GM18498 (cell line): ENCODE measurements around the gene PHKA2.
"Not testable (repeated sequence)": the region's sequence is repeated elsewhere in the genome, so short reads cannot be mapped to it uniquely, and the experiment has no call there.

Experiments
- ATAC-seq: cut with Tn5 transposase; IDR thresholded peaks from one replicate; pipeline ENCODE4 v1.9.1; 2021; ENCODE audit warnings: mild to moderate bottlenecking, moderate library complexity; ENCODE audit not compliant: unreplicated experiment

PHKA2 gene

GRCh38 chrX:18980262-18980661, 3.7 kb downstream of the PHKA2 start:
- not testable (repeated sequence) for ATAC-seq

DNA sequence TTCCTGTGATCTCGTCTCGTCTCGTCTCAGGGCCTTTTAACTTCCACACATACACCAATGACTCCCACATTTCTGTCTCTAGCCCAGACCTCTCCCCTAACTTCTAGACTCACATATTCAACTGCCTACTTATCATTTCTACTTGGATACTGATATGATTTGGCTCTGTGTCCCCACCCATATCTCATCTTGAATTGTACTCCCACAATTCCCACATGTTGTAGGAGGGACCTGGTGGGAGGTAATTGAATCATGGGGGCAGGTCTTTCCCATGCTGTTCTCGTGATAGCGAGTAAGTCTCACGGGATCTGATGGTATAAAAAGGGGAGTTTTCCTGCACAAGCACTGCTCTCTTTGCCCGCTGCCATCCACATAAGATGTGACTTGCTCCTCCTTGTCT, 8.9 kb downstream of the PHKA2 start:
- no peak for ATAC-seq

DNA sequence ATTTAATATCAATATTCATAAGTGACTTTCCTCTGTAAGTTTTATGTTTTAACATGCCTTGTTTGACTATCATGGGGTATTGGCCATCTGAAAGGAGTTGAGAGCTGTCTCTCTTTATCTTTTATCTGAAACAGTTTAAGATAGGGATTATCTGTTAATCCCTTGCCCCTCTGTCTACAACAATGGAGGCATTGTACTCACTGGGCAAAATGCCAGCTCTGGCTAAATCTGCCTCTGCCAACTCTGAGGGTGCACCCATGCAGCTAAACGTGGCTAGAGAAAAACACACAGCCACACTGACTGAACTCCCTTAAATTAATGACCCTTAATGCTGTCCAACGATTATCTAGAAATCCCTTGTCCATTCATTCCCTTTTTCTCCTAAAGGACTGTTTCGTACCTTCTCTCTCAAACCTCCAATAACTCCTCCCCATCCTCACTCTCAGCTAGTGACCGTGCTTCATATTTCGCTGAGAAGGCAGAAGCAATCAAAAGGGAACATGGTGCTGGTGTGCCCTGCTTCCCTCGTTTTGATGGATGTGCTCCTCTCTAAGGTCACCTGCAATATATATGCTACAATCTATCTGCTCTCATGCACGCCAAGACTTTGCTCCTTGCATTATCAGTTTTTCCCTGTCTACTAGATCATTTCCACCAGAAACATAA, 10.3 kb downstream of the PHKA2 start:
- ATAC-seq, result no peak

GRCh38 chrX:18971506-18971905, 12.4 kb downstream of the PHKA2 start:
- ATAC-seq, result no peak

DNA sequence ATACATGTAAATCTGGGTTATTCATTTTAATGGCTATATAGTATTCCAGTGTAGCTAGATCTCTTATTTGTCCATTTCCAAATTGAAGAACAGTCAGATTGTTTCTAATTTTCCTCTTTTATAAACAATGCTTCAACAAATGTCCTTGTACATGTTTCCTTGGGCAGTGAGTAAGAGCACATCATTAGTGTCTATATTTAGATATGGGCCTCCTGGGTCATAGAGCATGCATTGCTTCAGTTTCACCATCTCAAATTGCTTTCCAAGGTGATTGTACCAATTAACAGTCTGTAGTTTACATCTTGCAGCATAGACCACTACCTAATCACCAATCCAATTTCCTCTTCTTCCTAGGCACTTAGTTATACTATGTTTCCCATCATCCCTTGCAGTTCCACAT, 13.4 kb downstream of the PHKA2 start:
- ATAC-seq, result no peak

DNA sequence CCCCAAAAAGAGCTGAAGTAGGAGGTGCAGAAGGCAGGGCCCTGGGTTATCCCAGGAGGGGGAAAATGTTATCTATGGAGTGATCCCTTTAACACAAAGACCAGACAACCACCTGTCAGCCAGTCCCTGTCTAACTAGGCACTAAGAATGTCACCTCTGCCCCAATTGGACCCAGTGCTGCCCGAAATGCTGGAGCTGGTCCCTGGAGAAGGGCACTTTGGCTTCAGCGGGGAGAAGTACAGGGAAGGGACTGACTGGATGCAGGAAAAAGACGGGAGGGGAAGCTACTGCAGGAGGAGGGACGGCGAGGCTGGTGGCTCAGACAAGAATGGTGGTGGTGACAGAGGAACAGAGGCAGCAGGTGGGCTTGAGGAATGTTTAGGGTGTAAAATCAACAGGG, 17.3 kb downstream of the PHKA2 start:
- ATAC-seq, result no peak

GRCh38 chrX:18964901-18965300, 19.0 kb downstream of the PHKA2 start:
- ATAC-seq, result no peak

GRCh38 chrX:18964026-18964425, 19.9 kb downstream of the PHKA2 start:
- no peak for ATAC-seq

- ATAC-seq, result no peak
Observed at GRCh38 chrX:18962329-18962728, 21.6 kb downstream of the PHKA2 start.

DNA sequence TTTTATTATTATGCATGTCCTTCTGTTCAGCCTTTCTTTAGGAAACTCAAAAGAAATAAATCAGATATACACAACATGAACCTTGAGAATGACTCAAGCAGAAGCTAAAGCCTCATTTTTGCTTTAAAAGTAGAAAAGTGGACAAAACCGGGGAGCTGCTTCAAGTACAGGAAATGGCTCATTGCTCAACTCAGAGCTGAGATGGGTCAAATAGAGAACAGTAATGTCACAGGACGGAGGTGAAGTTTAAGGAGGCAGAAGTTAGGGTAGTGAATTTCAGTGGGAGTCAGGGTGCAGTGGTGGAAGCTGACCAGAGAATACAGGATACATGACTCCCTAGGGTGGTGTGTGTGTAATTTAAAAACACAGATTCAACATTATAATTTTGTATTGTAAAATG, 22.2 kb downstream of the PHKA2 start:
- ATAC-seq, result no peak

DNA sequence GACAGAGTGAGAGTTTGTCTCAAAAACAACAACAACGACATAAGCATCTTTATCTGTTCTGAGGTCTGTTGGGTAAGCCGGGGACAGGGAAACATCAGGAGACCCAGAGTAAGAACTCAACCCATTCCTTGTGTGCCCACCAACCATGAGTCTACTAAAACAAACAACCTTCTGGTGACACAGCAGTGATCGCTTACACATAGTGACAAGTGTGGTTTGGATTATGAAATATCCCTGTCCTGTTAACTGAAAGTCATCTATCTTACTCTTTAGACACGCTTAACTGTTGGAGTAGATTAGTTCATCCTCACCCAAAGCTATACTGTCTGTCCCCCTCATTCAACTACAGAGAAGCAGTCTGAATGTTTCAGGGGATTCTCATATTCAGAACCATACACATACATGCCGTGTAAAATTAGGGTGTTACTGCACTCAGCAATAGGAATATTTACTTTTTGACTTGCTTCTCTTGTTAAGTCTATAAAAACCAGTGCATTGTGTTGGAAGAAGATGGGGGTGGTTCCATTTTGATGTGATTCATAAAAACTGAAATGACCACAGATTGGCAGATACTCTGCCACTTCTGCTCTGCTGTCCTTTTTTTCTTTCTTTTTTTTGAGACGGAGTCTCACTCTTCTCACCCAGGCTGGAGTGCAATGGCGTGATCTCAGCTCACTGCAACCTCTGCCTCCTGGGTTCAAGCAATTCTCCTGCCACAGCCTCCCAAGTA, 27.4 kb downstream of the PHKA2 start:
- ATAC-seq, result no peak

DNA sequence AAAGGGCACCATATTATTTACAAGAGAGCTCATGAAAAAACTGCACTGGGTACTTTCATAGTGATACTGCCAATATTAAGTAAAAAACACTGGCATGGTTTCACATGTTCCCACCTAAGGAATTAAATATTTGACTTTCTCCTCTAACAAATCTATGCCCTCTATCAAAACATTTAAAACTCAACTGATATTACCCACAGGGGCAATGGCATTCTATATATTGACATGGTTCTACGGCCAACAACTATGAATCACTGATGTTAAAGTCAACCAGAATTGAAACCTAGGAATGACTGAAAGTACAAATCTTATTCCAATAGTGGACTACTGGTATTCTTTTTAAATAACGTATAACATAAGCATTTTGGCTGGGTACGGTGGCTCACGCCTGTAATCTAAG, 28.2 kb downstream of the PHKA2 start:
- ATAC-seq, result no peak

DNA sequence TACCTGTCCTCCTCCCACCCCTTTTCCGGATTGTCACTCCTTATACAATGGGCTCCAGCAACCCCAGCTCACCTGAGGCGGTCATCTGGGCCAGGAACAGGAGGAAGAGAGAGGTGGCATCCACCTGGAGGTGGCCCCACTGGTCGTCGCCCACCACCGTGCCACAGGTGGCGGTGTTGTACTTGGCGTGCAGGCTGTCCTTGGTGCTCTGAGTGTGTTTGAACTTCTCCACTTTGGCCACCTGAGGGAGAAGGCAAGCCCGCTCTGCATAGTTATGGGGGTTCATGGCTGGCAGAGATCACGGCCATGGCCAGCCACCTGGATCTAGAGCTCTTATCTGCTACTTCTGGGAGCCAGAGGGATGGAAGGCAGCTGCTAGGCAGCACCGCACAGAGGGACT, 32.9 kb downstream of the PHKA2 start:
- ATAC-seq, result no peak

GRCh38 chrX:18949944-18950301, 34.0 kb downstream of the PHKA2 start:
- ATAC-seq, result no peak

GRCh38 chrX:18949291-18949943, 34.5 kb downstream of the PHKA2 start:
- no peak for ATAC-seq

DNA sequence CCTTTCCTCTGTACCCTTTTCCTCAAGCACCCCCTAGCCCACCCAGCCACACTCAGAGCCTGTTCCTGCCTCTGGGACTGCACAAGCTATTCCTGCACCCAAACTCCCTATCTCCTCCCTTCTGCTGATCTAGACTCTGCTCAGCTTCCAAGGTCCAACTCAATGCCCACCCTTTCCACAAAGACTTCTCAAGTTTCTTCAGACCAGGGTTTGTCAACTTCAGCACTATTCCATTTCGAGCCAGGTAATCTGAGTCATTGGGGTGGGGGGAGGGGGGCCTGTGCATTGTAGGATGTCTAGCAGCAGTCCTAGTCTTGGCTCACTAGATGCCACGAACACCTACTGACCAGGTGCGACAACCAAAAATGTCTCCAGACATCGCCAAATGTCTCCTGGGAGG, 37.3 kb downstream of the PHKA2 start:
- no peak for ATAC-seq

GRCh38 chrX:18946157-18946556, 37.8 kb downstream of the PHKA2 start:
- no peak for ATAC-seq

DNA sequence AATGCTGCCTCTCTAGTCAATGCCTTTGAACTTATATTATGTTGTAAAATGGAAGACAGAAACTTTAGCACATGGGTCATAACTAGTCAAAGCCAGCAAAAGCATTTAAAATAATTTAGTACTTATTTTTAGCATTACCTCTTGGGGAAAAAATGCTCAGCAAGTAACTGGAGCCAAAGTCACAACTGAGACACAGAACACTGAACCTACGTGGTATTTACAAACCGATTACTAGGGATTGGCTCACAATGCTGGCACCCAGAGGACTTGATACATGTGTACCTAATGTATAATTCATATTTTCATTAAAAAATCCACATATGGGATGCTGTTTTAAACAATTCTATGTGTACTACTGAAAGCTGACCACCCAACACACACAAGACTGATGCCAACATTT, 38.4 kb downstream of the PHKA2 start:
- ATAC-seq, result no peak

GRCh38 chrX:18944482-18944881, 39.4 kb downstream of the PHKA2 start:
- no peak for ATAC-seq

DNA sequence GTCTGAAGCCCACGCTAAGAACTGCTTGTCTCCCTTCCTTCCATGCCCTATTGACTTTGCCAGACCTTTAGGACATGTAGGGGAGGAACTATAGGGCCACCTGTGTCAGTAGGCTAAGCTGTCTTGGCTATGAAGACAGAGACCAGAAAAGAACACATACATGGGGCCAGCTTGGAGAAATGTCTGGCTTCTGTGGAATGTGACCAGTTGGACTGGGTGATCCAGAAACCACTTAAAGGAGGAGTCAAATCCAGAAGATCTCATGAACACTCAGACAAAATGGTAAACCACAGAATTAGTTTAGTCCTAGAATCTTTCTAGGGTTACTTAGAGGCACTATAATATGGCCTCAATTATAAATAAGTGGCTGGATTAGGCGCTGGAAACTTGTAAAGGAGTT, 42.0 kb downstream of the PHKA2 start:
- no peak for ATAC-seq

- ATAC-seq, result no peak
Observed at GRCh38 chrX:18938710-18939109, 45.2 kb downstream of the PHKA2 start.

- ATAC-seq, result no peak
Observed at GRCh38 chrX:18937173-18937572, 46.7 kb downstream of the PHKA2 start.
